Neuronal stem cell (in vitro differentiated cells): ENCODE results near the gene SRPX2.

Experiments
- DNase-seq: peaks from one replicate; pipeline ENCODE4 v3.0.0-alpha.2; 2013; ENCODE audit warnings: low spot score
- H2AFZ ChIP-seq: one replicate; pipeline ENCODE4 v1.6.1; 2013; ENCODE audit warnings: mild to moderate bottlenecking, low read length, inconsistent platforms
- H2AK5ac ChIP-seq: 2 replicates; pipeline ENCODE4 v1.6.1; 2013; ENCODE audit warnings: low read depth, mild to moderate bottlenecking, inconsistent platforms, low read length, moderate library complexity, mixed read lengths
- H2BK120ac ChIP-seq: 2 replicates; pipeline ENCODE4 v1.6.1; 2013; ENCODE audit warnings: low read depth, mild to moderate bottlenecking, inconsistent platforms, low read length, moderate library complexity, mixed read lengths
- H2BK12ac ChIP-seq: one replicate; pipeline ENCODE4 v1.6.1; 2013; ENCODE audit warnings: low read length, inconsistent platforms
- H2BK15ac ChIP-seq: 2 replicates; pipeline ENCODE4 v1.6.1; 2013; ENCODE audit warnings: mild to moderate bottlenecking, low read length, inconsistent platforms, mixed read lengths
- H2BK5ac ChIP-seq: one replicate; pipeline ENCODE4 v1.6.1; 2013; ENCODE audit warnings: inconsistent platforms, mild to moderate bottlenecking, low read length, moderate library complexity
- H3K14ac ChIP-seq: one replicate; pipeline ENCODE4 v1.6.1; 2013; ENCODE audit warnings: low read length, inconsistent platforms
- H3K18ac ChIP-seq: 2 replicates; pipeline ENCODE4 v1.6.1; 2013; ENCODE audit warnings: low read length, inconsistent platforms
- H3K23ac ChIP-seq: 2 replicates; pipeline ENCODE4 v1.6.1; 2013; ENCODE audit warnings: low read depth, mild to moderate bottlenecking, mixed read lengths, low read length, inconsistent platforms; ENCODE audit not compliant: poor library complexity
- H3K27ac ChIP-seq: replicated peaks from 3 replicates; pipeline ENCODE4 v1.5.1; 2013; ENCODE audit warnings: low read length, inconsistent platforms
- H3K27me3 ChIP-seq, 3 experiments: 2 replicates each; pipeline ENCODE4 v1.6.1; 2013; ENCODE audit warnings: low read length in 3 of 3, mild to moderate bottlenecking in 2 of 3, inconsistent platforms in 1 of 3, low read depth in 1 of 3, mixed read lengths in 1 of 3, moderate library complexity in 1 of 3; ENCODE audit not compliant: control insufficient read depth in 3 of 3, insufficient read depth in 3 of 3
- H3K36me3 ChIP-seq, 2 donors: replicated peaks in 1 of 2; 2 replicates each; pipeline ENCODE4 v1.6.1; 2013; ENCODE audit warnings: low read length in 2 of 2; ENCODE audit not compliant: control insufficient read depth in 2 of 2, insufficient read depth in 2 of 2
- H3K4ac ChIP-seq: 2 replicates; pipeline ENCODE4 v1.6.1; 2013; ENCODE audit warnings: inconsistent platforms, mild to moderate bottlenecking, low read length, moderate library complexity
- H3K4me1 ChIP-seq, 2 donors: 1 replicate in 1 of 2; 2 replicates in 1 of 2; pipeline ENCODE4 v1.6.1; 2013; ENCODE audit warnings: low read length in 2 of 2, low read depth in 1 of 2; ENCODE audit not compliant: control insufficient read depth in 2 of 2, insufficient read depth in 1 of 2
- H3K4me2 ChIP-seq: one replicate; pipeline ENCODE4 v1.6.1; 2013; ENCODE audit warnings: mild to moderate bottlenecking, low read length, inconsistent platforms; ENCODE audit not compliant: insufficient read depth, poor library complexity, severe bottlenecking
- H3K4me3 ChIP-seq, 2 donors: 2 replicates each; pipeline ENCODE4 v1.5.1; 2013; ENCODE audit warnings: low read length in 2 of 2, mild to moderate bottlenecking in 2 of 2, inconsistent platforms in 1 of 2, moderate library complexity in 1 of 2
- H3K79me1 ChIP-seq: one replicate; pipeline ENCODE4 v1.6.1; 2013; ENCODE audit warnings: low read depth, mild to moderate bottlenecking, inconsistent platforms, low read length, moderate library complexity
- H3K9ac ChIP-seq: one replicate; pipeline ENCODE4 v1.6.1; 2013; ENCODE audit warnings: mild to moderate bottlenecking, low read depth, low read length, inconsistent platforms; ENCODE audit not compliant: poor library complexity
- H3K9me3 ChIP-seq, 2 donors: replicated peaks in 1 of 2; 2 replicates each; pipeline versions ENCODE3 to v1.6.1; 2013; ENCODE audit warnings: low read length in 2 of 2, mild to moderate bottlenecking in 2 of 2, inconsistent platforms in 1 of 2, low read depth in 1 of 2, mixed read lengths in 1 of 2, moderate library complexity in 1 of 2; ENCODE audit not compliant: control insufficient read depth in 2 of 2, insufficient read depth in 1 of 2
- H4K8ac ChIP-seq: one replicate; pipeline ENCODE4 v1.6.1; 2013; ENCODE audit warnings: low read depth, mild to moderate bottlenecking, inconsistent platforms, low read length, moderate library complexity
- H4K91ac ChIP-seq: one replicate; pipeline ENCODE4 v1.6.1; 2013; ENCODE audit warnings: low read length, low read depth, mild to moderate bottlenecking, inconsistent platforms; ENCODE audit not compliant: poor library complexity
- WGBS, 2 donors: extraction: QIAGEN DNeasy Blood & Tissue Kit; methylation state at CpG; one replicate each; pipeline ENCODE4 v1.1.7; 2013; ENCODE audit warnings: missing lambda C conversion rate in 2 of 2, mixed read lengths in 1 of 2; ENCODE audit not compliant: insufficient read length in 2 of 2, insufficient replicate concordance in 1 of 2; ENCODE audit errors: extremely low coverage in 2 of 2; 5-methylcytosine and 5-hydroxymethylcytosine counted together

Gene SRPX2

DNA sequence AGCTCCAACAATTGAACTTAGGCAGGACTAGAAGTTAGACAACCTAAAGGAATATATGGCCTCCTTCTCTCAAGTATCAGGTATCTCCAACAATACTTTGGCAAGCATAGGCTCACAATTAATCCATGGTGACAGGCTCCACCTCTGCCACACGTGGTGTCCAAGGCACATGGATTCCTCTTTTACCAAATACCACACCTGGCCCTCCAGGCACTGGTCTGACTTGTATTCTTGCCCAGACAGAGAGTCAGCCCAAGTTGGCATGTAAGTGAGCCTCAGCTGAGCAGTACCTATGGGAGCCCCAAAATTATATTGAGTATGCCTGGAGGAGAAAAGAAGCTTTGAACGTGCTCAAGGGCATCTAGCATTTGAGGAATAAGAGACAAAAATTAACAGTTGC, 19.6 kb downstream of the SRPX2 start:
- no peaks in the 10 kb centered on the region for H3K9me3 ChIP-seq
- H3K79me1 ChIP-seq, result no peaks in the 10 kb centered on the region
- H3K14ac ChIP-seq, result no peak overlapping the region
- H3K9ac ChIP-seq, result no peak overlapping the region
- H3K18ac ChIP-seq, result no peak overlapping the region
- H3K27me3 ChIP-seq, result peaks cover 0 to 5% (median 0%) of the 10 kb centered on the region in 3 experiments
- no peak overlapping the region for H4K91ac ChIP-seq
- no peaks in the 10 kb centered on the region for H3K36me3 ChIP-seq
- H2BK5ac ChIP-seq, result no peak overlapping the region
- no peak overlapping the region for H2BK12ac ChIP-seq
- H3K4ac ChIP-seq, result no peak overlapping the region
- no peak overlapping the region for H2BK15ac ChIP-seq
- no peak overlapping the region for H3K27ac ChIP-seq
- no peak overlapping the region for H2BK120ac ChIP-seq
- no CpG with 5 or more reads among the region's 2 CpGs for WGBS, 2 donors
- H3K4me3 ChIP-seq, result no peak overlapping the region
- H3K23ac ChIP-seq, result no peak overlapping the region
- no peak overlapping the region for H3K4me2 ChIP-seq
- no peaks in the 10 kb centered on the region for H3K4me1 ChIP-seq
- no peak for DNase-seq
- no peak overlapping the region for H2AK5ac ChIP-seq
- H2AFZ ChIP-seq, result no peak overlapping the region
- no peak overlapping the region for H4K8ac ChIP-seq

GRCh38 chrX:100672966-100673365, 29.0 kb downstream of the SRPX2 start:
- no peak overlapping the region for H2BK5ac ChIP-seq

DNA sequence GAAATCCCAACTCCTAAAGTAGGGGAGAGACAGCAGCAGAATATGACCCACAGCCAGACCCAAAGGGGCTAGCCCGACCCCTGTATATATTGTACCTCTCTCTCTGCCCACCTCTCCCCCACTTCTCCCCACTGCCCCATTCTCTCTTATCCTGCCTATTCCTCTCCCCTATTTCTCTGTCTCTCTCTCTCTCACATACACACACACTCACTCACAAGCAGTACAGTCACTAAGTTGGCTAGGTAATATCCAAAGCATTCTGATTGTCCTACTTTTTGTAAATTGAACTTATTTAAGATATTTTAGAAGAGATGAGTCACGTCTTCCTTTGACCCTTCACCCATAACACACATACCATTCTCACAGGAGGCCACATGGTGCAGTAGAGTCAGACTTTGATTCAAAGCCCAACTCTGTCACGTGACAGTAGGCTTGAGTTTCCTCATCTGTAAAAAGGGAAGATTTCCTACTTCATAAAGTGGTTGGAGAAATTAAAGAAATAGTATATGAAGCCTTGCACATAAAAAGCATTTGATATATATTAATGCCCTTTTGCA, 29.5 kb downstream of the SRPX2 start:
- Histone ChIP-seq H2BK120ac (no peak overlapping the region), H3K18ac (no peak overlapping the region), H3K27ac (no peak overlapping the region), H3K4ac (no peak overlapping the region), H3K27me3 (peaks cover 0 to 3% (median 0%) of the 10 kb centered on the region in 3 experiments), H3K9ac (no peak overlapping the region), H3K36me3 (no peaks in the 10 kb centered on the region), H2BK15ac (no peak overlapping the region), H3K79me1 (no peaks in the 10 kb centered on the region), H2AFZ (no peak overlapping the region), H3K4me1 (no peaks in the 10 kb centered on the region), H2BK5ac (no peak overlapping the region), H3K4me2 (no peak overlapping the region), H2BK12ac (no peak overlapping the region), H4K91ac (no peak overlapping the region), H2AK5ac (no peak overlapping the region), H3K14ac (no peak overlapping the region), H4K8ac (no peak overlapping the region), H3K9me3 (no peaks in the 10 kb centered on the region), H3K4me3 (no peak overlapping the region), H3K23ac (no peak overlapping the region)
- DNase-seq, result no peak
- no CpG with 5 or more reads among the region's 3 CpGs for WGBS, 2 donors

More at GRCh38 chrX:100672966-100673365, 29.0 kb downstream of the SRPX2 start:
- H3K4ac ChIP-seq, result no peak overlapping the region
- no peak overlapping the region for H2BK15ac ChIP-seq
- H2BK12ac ChIP-seq, result no peak overlapping the region
- no peaks in the 10 kb centered on the region for H3K4me1 ChIP-seq
- H3K36me3 ChIP-seq, result no peaks in the 10 kb centered on the region
- no peak overlapping the region for H2BK120ac ChIP-seq
- no peaks in the 10 kb centered on the region for H3K9me3 ChIP-seq
- H4K8ac ChIP-seq, result no peak overlapping the region
- H3K23ac ChIP-seq, result no peak overlapping the region
- no peaks in the 10 kb centered on the region for H3K79me1 ChIP-seq
- no peak overlapping the region for H2AFZ ChIP-seq
- H3K27ac ChIP-seq, result no peak overlapping the region
- H3K4me2 ChIP-seq, result no peak overlapping the region
- no peak overlapping the region for H3K18ac ChIP-seq
- no peak overlapping the region for H3K14ac ChIP-seq
- H3K9ac ChIP-seq, result no peak overlapping the region
- no peak overlapping the region for H3K4me3 ChIP-seq
- H4K91ac ChIP-seq, result no peak overlapping the region
- H3K27me3 ChIP-seq, result peaks cover 0 to 3% (median 0%) of the 10 kb centered on the region in 3 experiments
- H2AK5ac ChIP-seq, result no peak overlapping the region
- no CpG with 5 or more reads among the region's 3 CpGs for WGBS, 2 donors
- no peak for DNase-seq

DNA sequence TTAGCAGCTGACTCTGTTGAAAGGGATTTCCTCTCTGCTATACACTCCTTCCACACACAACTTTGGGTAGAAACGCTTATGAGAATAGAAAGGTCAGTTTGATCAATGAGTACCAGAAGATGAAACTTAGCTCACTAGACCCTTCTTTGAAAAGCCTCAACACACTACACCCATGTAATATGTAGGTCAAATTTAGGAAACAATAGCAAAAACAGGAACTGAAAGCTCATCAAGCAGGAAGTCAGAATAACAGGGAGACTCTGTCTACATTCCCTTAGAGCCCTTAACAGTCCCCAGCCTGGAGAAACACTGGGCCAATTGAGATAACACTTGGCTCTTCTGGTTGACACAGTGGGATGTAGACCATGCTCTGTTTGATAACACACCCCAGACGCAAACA, 30.7 kb downstream of the SRPX2 start:
- H3K4me1 ChIP-seq, result no peaks in the 10 kb centered on the region
- H4K8ac ChIP-seq, result no peak overlapping the region
- H2AK5ac ChIP-seq, result no peak overlapping the region
- H2AFZ ChIP-seq, result no peak overlapping the region
- H3K9me3 ChIP-seq, result no peaks in the 10 kb centered on the region
- no peaks in the 10 kb centered on the region for H3K36me3 ChIP-seq
- no peak overlapping the region for H3K14ac ChIP-seq
- no peak overlapping the region for H2BK12ac ChIP-seq
- H3K9ac ChIP-seq, result no peak overlapping the region
- H4K91ac ChIP-seq, result no peak overlapping the region
- WGBS, 2 donors, result no CpG with 5 or more reads among the region's 2 CpGs
- no peak for DNase-seq
- H3K27ac ChIP-seq, result no peak overlapping the region
- no peak overlapping the region for H3K4ac ChIP-seq
- H3K18ac ChIP-seq, result no peak overlapping the region
- H2BK120ac ChIP-seq, result no peak overlapping the region
- peaks cover 0 to 3% (median 0%) of the 10 kb centered on the region in 3 experiments for H3K27me3 ChIP-seq
- H3K4me3 ChIP-seq, result no peak overlapping the region
- no peaks in the 10 kb centered on the region for H3K79me1 ChIP-seq
- no peak overlapping the region for H2BK5ac ChIP-seq
- H3K23ac ChIP-seq, result no peak overlapping the region
- H2BK15ac ChIP-seq, result no peak overlapping the region
- H3K4me2 ChIP-seq, result no peak overlapping the region
